ENCODE data around the gene ARID4A. TPM values are rescaled to one million over a fixed set of nuclear protein-coding genes. Genes with fewer than 3 reads are reported as not detected.

Gene ARID4A
- total and polyA plus RNA-seq, 2 donors (not counting 3 experiments of a cell fraction or from before 2014, with no cell fraction given): 3.7 to 20.0 TPM

DNA sequence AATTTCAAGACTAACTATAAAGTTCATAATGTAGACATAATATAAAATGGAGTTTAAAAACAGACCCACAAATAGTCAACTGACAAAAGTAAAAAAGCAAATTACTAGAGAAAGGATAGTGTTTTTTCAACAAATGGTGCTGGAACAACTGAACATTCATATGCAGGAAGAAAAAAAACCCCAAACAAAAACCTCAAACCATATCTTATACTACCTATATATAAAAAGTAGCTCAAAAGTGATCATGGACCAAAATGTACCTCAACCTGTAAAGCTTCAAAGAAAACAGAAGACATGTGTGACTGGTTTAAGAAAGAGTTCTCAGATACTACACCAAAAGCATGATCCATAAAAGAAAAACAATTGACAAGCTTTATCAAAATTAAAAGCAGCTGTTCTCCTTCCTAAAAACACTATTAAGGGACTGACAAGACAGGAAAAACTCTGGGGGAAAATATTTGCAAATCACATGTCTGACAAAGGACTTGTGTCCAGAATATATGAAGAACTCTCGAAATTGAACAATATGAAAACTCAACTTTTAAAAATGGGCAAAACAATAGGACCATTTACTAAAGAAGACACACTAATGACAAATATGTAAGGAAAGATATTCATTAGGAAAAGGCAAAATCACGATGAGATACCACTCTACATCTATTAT is 22.7 kb upstream of the ARID4A start:
- dilution Hi-C loops (cut with MboI; ENCODE audit: extremely low pct_ligation_motif_present, low sequenced_read_pairs): no loop called here
- FAIRE-seq (no peak), DNase-seq (ENCODE audit: low read depth, low spot score) (no peak)

More for the DNA sequence above, 22.7 kb upstream of the ARID4A start:
- Histone ChIP-seq H3K9me3 (replicated peaks; ENCODE audit: control insufficient read depth, insufficient read depth, low read length) (no peaks in the 10 kb centered on the region), H3K27me3 (ENCODE audit: control insufficient read depth in 2 of 2, insufficient read depth in 2 of 2, low read length in 2 of 2) (no peaks in the 10 kb centered on the region), H3K4me2 (ENCODE audit: insufficient read depth, low read length) (no peak overlapping the region), H2AFZ (ENCODE audit: low read depth, low read length) (no peak overlapping the region), H3K27ac (ENCODE audit: insufficient read depth, low read depth, low read length) (no peak overlapping the region), H3K36me3 (ENCODE audit: control insufficient read depth in 2 of 2, extremely low read depth in 1 of 2, insufficient read depth in 2 of 2, low read length in 2 of 2) (peaks cover 12 to 18% of the 10 kb centered on the region in 2 experiments), H3K4me3 (replicated peaks in 1 of 3; ENCODE audit: insufficient read depth in 1 of 3, low read depth in 1 of 3, low read length in 3 of 3) (no peak overlapping the region), H3K4me1 (ENCODE audit: control insufficient read depth, extremely low read depth, insufficient read depth, low read length) (peaks cover 2% of the 10 kb centered on the region), H3K79me2 (ENCODE audit: control insufficient read depth, insufficient read depth, low read length) (peaks cover 71% of the 10 kb centered on the region), H3K9ac (replicated peaks; ENCODE audit: extremely low read depth, insufficient read depth, low read length) (no peak overlapping the region), H4K20me1 (replicated peaks; ENCODE audit: control insufficient read depth, extremely low read depth, insufficient read depth, low read length) (peaks cover 7% of the 10 kb centered on the region), H3K9me1 (replicated peaks; ENCODE audit: control insufficient read depth, extremely low read depth, insufficient read depth, low read length) (no peaks in the 10 kb centered on the region)
- POLR2A ChIA-PET: interaction anchor here (0.7 kb wide), 1 partner anchor 22 kb away, joined by 3 read pairs; no protein-coding TSS in a partner anchor
- BruUV-seq (replicated peaks): no TSS peak
- intact Hi-C loops (cut with micrococcal nuclease): no loop called here
- CTCF ChIA-PET: interaction anchor here (1.6 to 1.7 kb wide), 2 partner anchors 12 to 14 kb away, joined by 4 to 6 read pairs; no protein-coding TSS in a partner anchor
- TF ChIP-seq POLR2A (IDR thresholded peaks at IDR 0.05; ENCODE audit: low read depth, low read length) (no peak), POLR2AphosphoS5 (IDR thresholded peaks at IDR 0.05; ENCODE audit: insufficient read depth, low read depth, low read length) (no peak), GATA2 (IDR thresholded peaks at IDR 0.05; ENCODE audit: insufficient read depth, insufficient read length, low read depth, low read length) (no peak), MYC (IDR thresholded peaks at IDR 0.05; ENCODE audit: low read depth, low read length) (no peak), EZH2 (IDR thresholded peaks at IDR 0.05; ENCODE audit: borderline replicate concordance, low read depth, low read length, severe bottlenecking) (no peak), JUN (IDR thresholded peaks at IDR 0.05; ENCODE audit: borderline replicate concordance, insufficient read depth, insufficient read length, low read depth) (no peak), FOS (IDR thresholded peaks at IDR 0.05; ENCODE audit: borderline replicate concordance, insufficient read depth, low read length) (no peak)
- TF ChIP-seq, protein P1, sequence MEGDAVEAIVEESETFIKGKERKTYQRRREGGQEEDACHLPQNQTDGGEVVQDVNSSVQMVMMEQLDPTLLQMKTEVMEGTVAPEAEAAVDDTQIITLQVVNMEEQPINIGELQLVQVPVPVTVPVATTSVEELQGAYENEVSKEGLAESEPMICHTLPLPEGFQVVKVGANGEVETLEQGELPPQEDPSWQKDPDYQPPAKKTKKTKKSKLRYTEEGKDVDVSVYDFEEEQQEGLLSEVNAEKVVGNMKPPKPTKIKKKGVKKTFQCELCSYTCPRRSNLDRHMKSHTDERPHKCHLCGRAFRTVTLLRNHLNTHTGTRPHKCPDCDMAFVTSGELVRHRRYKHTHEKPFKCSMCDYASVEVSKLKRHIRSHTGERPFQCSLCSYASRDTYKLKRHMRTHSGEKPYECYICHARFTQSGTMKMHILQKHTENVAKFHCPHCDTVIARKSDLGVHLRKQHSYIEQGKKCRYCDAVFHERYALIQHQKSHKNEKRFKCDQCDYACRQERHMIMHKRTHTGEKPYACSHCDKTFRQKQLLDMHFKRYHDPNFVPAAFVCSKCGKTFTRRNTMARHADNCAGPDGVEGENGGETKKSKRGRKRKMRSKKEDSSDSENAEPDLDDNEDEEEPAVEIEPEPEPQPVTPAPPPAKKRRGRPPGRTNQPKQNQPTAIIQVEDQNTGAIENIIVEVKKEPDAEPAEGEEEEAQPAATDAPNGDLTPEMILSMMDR (IDR thresholded peaks at IDR 0.05; ENCODE audit: extremely low read depth in 1 of 2, insufficient read depth in 1 of 2, low read depth in 1 of 2, low read length in 2 of 2): no peak
- TF ChIP-seq, protein P2, sequence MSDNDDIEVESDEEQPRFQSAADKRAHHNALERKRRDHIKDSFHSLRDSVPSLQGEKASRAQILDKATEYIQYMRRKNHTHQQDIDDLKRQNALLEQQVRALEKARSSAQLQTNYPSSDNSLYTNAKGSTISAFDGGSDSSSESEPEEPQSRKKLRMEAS (IDR thresholded peaks at IDR 0.05; ENCODE audit: insufficient read depth, insufficient read length): no peak

All from endothelial cell of umbilical vein (primary cell).